ENCODE data around the gene TGFB1I1.

DNA sequence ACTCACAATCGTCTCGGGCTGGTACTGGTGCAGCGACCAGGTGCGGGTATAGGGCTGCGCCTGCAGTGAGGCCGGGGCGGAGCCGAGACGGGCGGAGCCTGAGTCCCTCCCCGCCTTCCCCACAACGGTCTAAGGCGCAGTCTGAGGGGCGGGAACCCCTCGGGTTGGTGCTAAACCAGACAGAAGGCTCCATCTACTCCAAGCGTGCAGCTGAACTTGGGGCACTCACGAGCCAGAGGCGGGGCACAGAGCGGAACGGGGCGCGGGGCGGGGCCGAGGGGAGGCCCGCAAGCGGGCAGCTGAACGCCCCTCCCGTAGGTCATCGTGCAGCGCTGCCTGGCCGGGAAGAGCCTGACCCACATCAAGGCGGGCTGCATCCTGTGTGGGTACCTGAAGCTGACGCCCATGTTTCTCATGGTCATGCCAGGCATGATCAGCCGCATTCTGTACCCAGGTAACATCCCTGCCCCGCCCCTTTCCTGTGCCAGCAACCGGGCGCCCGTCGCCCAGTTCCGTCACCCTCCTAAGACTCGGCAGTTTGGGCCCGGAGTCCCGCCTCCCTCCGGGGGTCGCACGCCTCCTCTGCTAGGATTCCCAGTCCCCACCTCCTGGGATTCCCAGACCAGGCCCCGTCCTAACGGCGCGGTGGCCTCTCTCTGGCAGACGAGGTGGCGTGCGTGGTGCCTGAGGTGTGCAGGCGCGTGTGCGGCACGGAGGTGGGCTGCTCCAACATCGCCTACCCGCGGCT lies 15.9 kb downstream of the TGFB1I1 start:
- TF ChIP-seq SIN3A (IDR thresholded peaks at IDR 0.05; ENCODE audit: low read depth), result no peak
- TF ChIP-seq, protein P1, sequence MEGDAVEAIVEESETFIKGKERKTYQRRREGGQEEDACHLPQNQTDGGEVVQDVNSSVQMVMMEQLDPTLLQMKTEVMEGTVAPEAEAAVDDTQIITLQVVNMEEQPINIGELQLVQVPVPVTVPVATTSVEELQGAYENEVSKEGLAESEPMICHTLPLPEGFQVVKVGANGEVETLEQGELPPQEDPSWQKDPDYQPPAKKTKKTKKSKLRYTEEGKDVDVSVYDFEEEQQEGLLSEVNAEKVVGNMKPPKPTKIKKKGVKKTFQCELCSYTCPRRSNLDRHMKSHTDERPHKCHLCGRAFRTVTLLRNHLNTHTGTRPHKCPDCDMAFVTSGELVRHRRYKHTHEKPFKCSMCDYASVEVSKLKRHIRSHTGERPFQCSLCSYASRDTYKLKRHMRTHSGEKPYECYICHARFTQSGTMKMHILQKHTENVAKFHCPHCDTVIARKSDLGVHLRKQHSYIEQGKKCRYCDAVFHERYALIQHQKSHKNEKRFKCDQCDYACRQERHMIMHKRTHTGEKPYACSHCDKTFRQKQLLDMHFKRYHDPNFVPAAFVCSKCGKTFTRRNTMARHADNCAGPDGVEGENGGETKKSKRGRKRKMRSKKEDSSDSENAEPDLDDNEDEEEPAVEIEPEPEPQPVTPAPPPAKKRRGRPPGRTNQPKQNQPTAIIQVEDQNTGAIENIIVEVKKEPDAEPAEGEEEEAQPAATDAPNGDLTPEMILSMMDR (IDR thresholded peaks at IDR 0.05 in 2 of 3, conservative IDR thresholded peaks at IDR 0.05 in 1 of 3; ENCODE audit: borderline replicate concordance in 1 of 3, insufficient read depth in 1 of 3, low read depth in 2 of 3, low read length in 2 of 3), result no peak
- no peak for TF ChIP-seq EZH2 (IDR thresholded peaks at IDR 0.05)
- TF ChIP-seq ZFX (IDR thresholded peaks at IDR 0.05), result no peak
- no peak for TF ChIP-seq SP1 (IDR thresholded peaks at IDR 0.05; ENCODE audit: low read depth)
- TF ChIP-seq EZH2phosphoT487 (IDR thresholded peaks at IDR 0.05; ENCODE audit: borderline replicate concordance), result no peak
- no peak for TF ChIP-seq ZNF274 (IDR thresholded peaks at IDR 0.05; ENCODE audit: low read depth, low read length)
- TF ChIP-seq POLR2A (IDR thresholded peaks at IDR 0.05; ENCODE audit: borderline replicate concordance, extremely low read depth, insufficient read depth, insufficient read length), result no peak
- no peak for TF ChIP-seq JUND (IDR thresholded peaks at IDR 0.05)
- TF ChIP-seq YY1 (IDR thresholded peaks at IDR 0.05; ENCODE audit: extremely low read depth, insufficient replicate concordance, low read depth, low read length), result no peak
- no peak for TF ChIP-seq CEBPB (IDR thresholded peaks at IDR 0.05; ENCODE audit: low read depth)
- TF ChIP-seq, protein P2, sequence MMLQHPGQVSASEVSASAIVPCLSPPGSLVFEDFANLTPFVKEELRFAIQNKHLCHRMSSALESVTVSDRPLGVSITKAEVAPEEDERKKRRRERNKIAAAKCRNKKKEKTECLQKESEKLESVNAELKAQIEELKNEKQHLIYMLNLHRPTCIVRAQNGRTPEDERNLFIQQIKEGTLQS (IDR thresholded peaks at IDR 0.05), result no peak
- TF ChIP-seq CBX3 (IDR thresholded peaks at IDR 0.05; ENCODE audit: low read depth), result no peak

Measured in HCT116 (cell line).